Esophagus muscularis mucosa (tissue), 4 donors: ENCODE results near the gene CRTC1.

ENCODE experiments used
- EP300 ChIP-seq: sonication (generic); formaldehyde crosslinking; IDR thresholded peaks from one replicate; pipeline ENCODE4 v1.6.1; 2017; ENCODE audit warnings: antibody characterized with exemption
- POLR2AphosphoS5 ChIP-seq, 2 donors: sonication (generic); formaldehyde crosslinking; IDR thresholded peaks; one replicate each; pipeline ENCODE4 v1.6.1; 2017; ENCODE audit warnings: antibody characterized with exemption in 2 of 2
- TF ChIP-seq, protein P1 (sequence below), 3 experiments: fragments of 200-600 bp in 2 of 3; fragments of 450-650 bp in 1 of 3; sonication (generic) in 2 of 3; IDR thresholded peaks; one replicate each; pipeline ENCODE4 v1.5.1; 2017 to 2019; ENCODE audit warnings: antibody characterized with exemption in 3 of 3, mild to moderate bottlenecking in 2 of 3, moderate library complexity in 1 of 3

DNA sequence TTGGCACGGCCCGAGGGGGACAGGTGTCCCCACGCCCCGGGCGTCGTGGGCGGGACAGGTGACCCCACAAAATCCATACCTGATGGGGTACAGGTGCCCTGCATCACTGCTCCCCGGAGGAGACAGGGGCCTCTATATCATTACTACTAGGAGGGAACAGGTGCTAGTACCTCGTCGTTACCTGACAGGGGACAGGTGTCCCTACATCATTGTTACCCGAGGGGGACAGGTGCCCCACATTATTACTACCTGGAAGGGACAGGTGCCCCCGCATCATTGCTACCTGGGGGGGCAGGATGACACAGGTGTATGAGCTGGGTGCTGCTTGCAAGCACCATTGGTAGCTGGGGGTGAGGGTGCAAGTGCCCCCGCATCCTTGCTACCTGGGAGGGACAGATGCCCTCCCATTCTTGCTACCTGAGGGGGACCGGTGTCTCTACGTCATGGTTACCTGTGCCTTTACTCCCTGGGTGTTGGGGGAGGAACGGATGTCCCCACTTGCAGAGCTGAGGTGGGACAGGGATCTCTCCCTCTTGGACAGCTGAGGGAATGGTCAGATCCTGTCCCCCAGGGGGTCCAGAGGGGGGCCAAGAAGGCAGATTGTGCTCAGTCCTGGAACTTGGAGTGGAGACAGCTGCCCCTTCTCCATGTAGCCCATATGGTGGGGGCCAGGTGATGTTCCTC lies 620 bp downstream of the CRTC1 start:
- TF ChIP-seq POLR2AphosphoS5 (IDR thresholded peaks at IDR 0.05), result no peak
- TF ChIP-seq, protein P1, sequence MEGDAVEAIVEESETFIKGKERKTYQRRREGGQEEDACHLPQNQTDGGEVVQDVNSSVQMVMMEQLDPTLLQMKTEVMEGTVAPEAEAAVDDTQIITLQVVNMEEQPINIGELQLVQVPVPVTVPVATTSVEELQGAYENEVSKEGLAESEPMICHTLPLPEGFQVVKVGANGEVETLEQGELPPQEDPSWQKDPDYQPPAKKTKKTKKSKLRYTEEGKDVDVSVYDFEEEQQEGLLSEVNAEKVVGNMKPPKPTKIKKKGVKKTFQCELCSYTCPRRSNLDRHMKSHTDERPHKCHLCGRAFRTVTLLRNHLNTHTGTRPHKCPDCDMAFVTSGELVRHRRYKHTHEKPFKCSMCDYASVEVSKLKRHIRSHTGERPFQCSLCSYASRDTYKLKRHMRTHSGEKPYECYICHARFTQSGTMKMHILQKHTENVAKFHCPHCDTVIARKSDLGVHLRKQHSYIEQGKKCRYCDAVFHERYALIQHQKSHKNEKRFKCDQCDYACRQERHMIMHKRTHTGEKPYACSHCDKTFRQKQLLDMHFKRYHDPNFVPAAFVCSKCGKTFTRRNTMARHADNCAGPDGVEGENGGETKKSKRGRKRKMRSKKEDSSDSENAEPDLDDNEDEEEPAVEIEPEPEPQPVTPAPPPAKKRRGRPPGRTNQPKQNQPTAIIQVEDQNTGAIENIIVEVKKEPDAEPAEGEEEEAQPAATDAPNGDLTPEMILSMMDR (IDR thresholded peaks at IDR 0.05), result no peak
- no peak for TF ChIP-seq EP300
